H4 (cell line): ENCODE measurements around the gene ENTHD1. TPM values are rescaled to one million over a fixed set of nuclear protein-coding genes. Genes with fewer than 3 reads are reported as not detected.

Source experiments
- DNase-seq: peaks from one replicate; pipeline ENCODE4 v3.0.0-alpha.2; 2015; ENCODE audit warnings: low spot score
- total RNA-seq: library from RNA; depleted of rRNA; stranded (reverse); fragments of >200 nt; shearing (Covaris generic); gene quantifications from 2 replicates; pipeline ENCODE4 v1.2.3, GENCODE V29; 2014

ENTHD1 gene
- total RNA-seq, 1 experiment from 2014 or later: not detected

DNA sequence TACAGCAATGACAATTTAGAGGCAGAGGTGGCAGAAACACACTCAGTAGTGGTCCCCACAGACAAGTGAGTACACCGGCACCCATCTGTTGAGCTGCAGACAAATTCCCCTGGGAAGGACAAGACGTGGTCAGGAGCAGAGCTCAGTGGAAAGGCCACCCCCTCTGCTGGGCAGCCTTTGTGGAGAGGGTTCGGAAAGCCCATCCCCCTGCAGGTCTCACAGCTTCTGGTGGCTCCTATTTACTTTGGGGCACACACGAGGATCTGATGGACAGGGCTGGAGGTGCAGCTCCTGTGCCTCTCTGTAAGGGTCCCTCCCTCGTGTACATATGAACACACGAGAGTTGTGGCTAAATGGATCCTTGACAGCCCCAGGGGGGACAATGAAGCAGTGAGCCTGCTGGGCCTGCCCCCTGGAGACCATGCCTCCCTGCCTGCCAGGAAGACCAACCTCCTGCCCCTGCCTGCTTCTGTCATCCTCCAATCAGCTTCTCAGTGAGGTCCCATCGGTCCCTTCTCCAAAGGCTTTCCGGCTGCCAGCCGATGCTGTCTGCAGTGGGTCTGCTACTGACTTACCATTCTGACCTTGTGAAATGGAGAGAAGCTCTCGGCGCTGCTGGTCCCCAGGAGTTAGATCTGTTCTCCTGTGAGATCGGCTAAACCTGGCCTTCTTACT lies 161.5 kb downstream of the ENTHD1 start:
- DNase-seq: no peak

DNA sequence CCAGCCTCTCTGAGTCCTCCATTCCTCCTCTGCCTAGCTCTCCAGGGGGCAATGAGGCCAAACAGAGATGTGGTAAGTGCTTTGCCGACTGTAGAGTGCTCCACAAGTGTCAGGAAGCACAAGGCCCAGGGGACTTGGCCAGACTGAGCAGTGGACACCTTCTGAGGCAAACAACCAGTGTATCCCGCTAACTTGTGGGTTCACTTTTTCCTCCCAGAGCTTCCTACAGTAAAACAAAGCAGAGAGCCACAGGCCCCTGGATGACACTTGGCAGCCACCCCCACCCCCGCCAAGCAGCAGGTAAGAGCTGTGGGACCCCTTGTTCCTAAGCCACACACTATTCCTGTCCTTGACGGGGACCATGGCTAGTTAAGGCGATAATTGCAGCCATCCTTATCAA lies 162.1 kb downstream of the ENTHD1 start:
- no peak for DNase-seq

DNA sequence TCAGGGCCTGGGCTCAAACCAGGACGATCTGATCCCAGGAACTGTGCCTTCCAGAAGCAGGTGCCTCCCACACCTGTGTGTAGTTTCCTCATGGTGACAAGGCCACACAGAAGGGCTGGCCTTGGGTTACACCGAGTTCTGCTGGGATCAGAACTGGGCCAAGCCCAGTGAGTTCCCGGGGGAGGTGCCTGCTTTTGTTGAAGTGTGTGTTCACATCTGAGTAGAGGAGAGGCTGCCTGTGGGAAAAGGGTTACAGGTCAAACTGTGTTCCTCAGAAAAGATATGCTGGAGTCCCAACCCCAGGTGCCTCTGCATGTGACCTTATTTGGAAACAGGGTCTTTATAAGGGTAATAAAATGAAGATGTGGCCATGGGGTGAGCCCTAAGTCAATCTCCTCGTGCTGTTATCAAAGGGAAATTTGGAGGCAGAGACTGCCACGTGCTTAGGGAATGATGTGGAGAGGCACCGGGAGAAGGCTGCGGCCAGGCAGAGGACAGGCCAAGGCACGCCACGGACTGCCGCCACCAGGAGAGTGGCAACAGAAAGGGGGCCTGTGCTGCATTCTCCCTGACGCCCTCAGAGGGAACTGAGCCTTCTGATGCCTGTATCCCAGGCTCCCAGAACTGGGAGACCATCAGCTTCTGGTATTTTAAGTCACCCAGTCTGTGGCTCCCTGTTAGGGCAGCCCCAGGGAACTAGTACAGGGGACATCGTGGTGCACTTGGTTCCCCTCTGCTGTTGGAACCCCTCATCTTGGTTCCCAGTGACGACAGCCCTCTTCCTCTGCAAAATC lies 164.2 kb downstream of the ENTHD1 start:
- no peak for DNase-seq

DNA sequence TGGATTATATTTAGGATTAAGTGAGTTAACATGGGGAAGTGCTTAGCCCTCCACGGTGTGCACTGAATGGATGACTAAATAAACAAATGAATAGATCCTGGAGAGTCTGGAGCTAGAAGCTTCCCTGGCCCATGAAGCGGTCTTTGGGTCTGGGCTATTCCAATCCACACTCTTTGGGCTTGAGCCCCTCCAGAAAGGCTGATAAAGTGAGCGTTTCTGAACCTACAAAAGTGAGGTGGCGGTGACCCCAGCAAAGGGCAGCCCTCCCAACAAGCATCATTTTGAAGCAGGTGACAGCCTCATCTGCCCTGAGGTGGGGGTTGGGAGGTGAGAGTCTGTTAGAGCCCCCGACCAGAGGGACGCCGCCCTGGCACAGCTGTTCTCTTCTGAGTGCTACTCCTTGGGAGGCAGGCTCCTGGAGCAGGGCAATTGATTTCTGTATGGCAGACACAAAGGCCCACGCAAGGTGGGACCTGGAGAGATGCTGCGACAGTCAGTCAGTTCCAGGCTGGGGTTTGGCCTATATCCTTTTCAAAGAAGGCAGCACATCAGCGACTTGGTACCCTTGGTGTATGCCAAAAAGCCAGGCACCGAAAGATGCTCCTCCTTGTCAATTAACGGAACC lies 165.2 kb downstream of the ENTHD1 start:
- no peak for DNase-seq

DNA sequence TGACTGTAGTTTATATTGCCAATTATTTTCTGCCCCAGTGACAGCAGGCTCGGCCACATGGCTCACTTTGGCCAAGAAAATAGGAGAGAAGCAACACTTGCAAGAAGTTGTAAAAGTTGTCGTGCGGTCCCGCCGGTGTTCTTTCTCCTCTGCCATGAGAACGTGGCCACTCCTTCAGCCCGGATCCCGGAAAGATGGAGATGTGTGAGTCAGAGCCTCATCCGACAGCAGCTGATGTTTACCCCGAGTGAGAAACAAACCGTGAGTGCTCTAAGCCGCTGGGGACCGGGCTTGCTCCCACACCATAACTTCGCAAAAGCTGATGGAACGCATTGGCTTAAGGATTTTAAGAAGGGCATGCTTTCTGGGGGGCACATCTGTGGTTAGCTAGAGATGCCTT lies 166.0 kb downstream of the ENTHD1 start:
- peak; percentile 60 for DNase-seq

DNA sequence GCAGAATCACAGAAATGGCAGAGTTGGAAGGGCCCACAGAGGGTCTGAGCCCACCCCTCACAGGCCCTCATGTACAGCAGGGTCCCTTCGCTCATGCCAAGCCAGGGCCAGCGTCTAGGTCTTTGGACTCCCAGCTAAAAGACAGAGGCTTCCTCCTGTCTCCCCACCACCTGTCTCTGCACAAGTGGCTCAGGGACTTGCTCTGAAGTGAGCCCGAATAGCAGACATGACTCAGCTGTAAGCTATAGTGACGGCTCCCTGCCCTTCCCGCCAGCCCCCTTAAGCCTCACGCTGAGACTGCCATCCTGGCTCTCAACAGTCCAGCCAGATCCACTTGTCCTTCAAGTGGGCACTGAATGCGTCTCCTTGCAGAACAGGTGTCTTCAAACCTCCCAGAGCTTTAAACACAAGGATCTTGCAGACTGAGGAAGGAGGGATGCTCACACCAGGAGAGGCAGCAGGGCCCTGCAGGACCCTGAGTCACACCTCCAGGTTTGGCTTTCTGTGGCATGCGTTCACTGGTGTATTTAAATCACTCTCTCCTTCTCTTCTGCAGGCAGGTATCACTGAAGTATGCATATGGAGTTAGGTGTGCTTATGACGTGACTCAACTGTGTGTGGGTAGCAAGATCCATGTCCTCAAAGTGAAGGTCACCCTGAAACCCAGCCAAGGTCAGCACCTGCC lies 168.1 kb downstream of the ENTHD1 start:
- no peak for DNase-seq

DNA sequence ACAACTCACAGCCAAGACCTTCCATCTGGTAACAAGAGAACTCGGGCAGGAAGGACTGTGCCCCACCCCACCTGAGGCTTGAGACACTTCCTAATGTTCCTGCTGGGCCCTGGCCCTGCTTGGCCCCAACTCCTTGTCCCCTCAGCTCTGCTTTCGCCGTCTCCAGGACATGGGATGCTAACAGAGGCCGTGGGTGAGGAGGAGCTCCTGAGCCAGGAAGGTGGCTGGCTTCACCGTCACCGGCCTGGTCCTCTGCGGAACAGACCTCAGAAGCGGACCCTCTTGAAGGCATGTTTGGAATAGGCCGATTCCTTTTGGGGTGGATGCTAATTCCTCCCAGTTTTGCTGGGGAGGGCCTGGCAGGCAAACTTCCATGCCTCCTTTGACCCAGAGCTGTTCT lies 168.7 kb downstream of the ENTHD1 start:
- no peak for DNase-seq

DNA sequence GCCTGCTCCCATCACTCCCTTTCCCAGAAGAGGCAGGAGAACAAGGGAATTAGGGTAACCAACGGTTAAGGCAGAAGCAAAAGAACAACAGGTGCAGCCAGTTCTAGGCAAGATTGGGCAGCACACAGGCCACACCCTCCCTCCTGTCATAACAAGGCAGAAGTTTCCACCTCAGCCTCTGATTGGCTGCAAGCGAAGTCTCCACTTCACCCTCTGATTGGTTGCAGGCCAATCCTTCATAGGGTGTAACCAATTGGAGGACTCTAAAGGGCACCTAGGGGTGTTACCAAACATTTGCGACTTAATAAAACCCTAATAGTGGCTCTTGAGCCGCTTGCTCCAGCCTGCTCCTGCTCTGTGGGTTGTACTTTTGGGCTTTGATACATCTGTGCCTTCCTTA lies 169.2 kb downstream of the ENTHD1 start:
- DNase-seq: no peak

DNA sequence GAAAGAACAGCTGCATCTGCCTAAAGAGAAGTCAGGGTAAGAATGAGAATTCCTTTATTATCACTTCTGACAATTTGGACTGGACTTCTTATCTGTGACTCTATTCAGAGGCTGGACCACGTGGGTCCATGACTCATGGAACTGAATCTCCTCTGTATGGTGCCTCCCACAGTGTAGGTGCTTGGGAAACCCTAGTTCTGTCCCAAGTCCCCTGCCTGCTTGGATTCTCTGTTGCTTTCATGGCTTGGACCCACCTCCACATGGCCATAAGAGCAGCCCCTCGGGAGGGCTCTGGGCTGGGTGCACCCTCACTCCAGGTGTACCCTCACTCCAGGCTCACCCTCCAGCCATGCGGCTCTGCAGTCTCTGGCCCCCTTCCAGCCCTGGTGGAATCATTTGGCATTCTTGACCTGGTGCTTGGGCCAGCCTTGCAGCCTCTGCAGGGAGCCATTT lies 169.6 kb downstream of the ENTHD1 start:
- peak; percentile 40 for DNase-seq

DNA sequence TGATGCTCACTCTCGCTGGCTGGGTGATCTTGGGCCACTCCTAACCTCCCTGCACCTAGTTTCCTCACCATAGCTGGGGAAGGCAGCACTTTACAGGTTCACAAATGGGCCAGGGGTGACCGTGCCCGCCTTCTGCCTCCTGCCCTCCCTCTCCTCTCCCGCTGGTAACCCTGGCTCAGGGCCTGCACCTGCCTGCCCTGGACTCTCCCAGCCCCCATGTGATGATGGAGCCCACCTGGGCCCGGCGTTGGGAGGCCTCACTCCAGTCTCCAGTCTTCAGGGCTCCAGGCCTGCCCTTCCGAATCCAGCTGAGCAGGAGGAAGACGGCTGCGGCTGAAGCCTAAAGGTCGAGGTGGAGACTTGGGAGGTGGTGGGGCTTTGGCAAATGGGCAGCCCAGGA lies 170.1 kb downstream of the ENTHD1 start:
- DNase-seq: no peak

DNA sequence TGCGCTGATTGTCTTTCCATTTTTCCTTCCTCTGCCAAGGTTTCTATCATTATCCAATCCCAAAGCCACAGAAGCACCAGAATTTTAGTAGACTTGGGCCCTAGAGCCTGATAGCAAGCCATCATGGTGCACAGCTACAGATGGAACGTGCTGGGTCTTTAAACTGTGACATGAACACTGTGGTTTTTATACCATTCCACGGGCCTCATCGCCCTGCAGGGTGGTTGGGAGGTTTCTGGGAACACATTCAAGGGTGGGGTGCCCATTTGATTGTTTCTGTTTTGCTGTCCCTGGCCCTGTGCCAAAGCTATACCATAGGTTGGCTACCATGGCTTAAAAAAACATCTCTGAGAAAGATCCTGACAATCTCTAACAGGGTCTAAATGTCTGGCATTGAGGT lies 171.1 kb downstream of the ENTHD1 start:
- no peak for DNase-seq

DNA sequence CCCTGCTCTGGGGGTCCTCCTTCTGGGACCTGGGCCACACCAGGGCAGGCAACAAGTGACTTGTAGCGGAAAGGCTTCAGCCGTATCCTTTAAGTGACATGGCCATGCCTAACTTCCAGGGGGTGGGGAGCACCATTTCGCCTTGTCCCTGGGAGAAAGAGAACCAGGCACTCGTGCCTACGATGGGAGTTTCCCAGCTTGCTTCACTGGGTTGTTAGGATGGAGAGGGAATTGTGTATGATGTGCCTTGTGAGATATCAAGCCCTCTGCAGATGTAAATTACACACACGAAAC lies 171.6 kb downstream of the ENTHD1 start:
- no peak for DNase-seq

DNA sequence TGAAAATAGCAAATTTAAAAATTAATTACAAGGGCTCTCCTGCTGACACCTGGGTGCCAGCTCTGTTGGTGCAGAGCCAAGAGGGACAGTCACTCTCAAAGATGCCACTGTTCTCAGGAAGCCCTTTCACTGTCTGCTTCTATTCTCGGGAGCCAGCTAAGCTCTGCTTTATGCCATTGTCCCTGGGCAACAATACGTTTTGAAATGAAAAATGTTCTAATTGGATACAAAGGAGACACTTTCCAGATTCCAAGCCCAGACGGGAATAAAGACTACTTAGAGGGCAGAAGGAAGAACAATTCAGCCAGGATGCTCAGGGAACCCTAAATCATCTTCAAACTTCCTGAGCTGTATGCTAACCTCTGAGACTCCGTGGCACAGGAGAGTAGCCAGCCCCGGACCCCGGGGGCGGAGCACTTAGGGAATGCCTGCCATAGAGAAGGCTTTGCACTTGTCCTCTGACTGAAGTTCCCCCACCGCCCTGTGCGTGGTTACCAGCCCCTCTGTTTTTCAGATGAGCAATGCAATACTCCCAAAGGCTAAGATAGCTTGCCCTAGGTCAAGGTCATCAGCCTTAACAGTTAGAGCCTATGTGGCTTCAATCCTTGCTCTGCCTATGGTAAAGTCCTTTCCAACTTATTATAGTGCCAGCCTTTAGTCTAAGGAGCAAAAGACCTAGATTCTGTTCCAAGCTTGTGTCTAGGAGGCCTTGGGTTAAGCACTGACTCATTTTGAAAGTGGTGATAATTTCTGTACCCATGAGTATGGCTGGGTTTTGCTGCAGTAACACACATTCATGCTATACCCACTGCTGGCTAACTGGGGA lies 172.1 kb downstream of the ENTHD1 start:
- no peak for DNase-seq

DNA sequence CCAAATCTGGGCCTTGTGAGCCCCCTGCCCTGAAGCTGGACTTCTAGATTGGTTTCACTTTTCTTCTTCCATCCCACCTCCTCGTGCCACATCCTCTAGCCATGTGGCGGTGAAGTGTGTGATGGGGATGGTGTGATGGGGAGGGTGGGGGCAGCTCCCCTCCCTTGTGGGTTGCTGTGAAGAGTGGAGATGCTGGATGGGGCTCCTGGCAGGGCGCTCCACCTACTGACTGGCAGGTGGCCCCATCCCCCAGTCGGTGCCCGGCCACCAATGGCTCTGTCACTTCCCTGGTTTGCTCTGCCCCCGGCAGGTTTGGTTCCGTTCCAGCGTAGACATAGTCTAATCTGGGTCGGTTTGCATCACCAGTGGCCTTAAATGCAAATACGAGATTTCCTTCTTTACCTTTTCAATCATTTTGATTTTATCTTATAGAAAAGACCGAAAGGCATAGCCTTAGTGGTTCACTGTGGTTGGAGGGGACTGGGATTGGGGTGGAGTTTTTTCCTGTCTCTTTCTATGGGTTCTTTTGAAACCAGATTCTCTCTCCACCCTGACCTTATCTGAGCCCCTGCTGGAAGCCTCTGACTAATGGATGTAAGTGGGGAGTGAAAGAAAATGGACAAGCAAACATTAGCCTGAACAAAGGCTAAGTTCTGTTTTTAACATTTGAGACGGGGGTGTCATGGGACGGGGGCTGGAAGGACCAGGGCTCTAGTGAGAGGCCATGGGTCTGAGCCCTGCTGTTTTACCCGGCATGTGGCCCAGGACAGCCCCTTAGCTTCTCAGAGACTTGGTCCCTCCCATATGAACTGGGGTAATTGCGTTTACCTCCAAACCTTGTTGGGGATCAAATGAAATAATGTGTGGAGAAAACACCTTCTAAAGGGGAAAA lies 173.8 kb downstream of the ENTHD1 start:
- DNase-seq: no peak

DNA sequence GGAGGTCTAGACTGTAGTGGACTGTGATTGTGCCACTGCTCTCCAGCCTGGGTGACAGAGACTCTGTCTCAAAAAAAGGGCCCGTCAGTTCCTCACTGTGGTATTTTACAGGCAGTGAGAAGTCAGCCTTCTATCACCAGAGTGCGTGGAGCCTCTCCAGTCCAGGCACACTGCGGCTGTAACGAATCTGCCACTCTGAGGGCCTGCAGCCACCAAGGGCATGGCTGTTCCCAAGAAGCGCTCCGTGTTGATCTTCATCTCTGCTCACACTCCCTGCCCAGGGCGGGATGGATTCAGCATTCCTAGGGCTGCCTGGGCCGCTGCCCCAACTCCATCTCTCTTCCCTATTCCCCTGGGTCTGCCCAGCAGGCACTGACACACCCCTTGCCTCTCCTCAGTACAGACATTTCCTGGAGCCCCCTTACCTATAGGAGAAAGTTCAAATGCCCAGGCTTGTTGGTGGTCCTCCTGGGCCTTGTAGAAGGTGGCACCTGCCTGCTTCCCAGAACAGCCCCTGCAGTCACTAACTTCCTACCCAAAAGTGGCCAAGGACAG lies 174.6 kb downstream of the ENTHD1 start:
- no peak for DNase-seq

DNA sequence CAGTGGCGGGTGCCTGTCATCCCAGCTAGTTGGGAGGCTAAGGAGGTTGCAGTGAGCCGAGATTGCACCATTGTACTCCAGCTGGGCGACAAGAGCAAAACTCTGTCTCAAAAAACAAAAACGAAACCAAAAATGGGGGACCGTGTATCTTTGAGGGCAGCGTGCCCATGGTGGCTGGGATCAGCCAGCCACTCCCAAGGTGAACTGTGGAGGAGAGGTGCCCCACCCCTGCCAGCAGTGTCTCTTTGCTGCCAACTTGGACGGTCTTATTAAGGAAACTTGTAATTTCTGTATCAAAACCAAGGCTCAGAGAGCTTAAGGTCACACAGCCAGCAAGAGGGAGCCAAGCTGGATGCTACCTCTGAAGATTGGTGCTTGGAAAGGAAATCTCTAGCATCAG lies 175.4 kb downstream of the ENTHD1 start:
- no peak for DNase-seq

DNA sequence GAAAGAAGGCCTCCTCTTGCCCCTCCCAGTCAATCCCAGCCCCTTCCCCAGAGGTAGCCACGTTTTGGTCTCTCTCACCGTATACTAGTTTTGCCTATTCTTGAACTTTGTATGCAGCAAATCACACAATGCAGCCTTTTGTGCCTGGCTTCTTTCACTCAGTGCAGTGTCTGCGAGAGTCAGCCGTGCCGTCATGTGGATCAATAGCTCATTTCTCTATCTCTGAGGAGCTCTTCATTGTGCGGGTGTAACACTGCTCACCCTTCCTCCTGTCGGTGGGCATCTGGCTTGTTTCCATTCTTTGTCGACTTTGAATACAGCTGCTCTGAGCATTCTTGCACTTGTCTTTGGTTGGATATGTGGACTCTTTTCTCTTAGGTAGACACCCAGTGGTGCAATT lies 176.5 kb downstream of the ENTHD1 start:
- DNase-seq: no peak

DNA sequence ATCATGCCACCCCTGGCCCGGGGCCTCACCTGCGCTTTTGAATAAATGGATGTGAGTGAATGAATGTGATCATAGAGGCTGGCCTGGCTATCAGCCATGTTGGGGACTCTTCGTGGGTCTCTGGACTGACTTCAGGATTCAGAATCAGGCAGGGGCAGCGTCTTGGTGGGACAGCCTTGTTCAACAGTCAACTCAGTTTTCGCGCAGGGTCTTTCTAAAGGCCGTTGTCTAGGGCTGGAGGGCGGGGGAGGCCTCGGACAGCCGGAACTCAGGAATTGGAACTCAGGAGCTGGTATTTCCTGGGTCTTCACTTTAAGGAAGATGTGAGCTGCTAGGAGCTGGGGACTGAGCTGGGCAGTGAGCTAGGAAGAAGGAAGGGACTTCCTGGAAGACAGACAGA lies 177.0 kb downstream of the ENTHD1 start:
- DNase-seq: no peak

DNA sequence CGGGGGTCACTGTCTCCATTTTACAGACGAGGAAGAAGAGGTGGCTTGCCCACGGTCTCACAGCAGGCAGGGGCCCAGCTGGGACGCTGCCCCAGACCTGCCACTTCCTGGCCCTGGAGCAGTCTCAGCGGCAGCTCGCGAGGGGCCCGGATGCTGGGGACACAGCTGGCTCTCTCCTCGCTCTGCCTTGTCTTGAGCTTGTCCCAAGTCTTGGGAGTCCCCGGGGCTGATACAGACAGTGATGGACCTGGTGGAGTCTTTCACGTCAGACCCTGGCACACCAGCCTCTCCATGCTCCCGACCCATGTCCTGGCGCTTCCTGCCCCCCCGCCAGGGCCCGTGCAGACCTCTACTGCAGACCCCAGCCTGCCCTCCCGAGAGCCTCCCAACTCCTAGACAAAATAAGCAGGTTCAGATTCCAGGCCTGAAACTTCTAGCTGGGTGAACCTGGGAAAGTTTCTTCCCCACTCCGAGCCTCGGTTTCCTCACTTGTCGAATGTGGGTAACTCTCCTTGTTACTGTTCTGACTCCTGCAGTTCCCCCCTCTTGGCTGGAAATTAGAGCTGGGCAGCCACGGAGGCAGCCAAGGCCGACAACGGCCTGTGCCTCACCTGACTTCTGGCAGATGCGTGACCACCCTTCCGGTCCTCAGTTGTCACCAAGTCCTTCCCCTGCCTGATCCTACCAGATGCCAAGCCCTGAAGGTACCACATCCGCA lies 177.6 kb downstream of the ENTHD1 start:
- no peak for DNase-seq

DNA sequence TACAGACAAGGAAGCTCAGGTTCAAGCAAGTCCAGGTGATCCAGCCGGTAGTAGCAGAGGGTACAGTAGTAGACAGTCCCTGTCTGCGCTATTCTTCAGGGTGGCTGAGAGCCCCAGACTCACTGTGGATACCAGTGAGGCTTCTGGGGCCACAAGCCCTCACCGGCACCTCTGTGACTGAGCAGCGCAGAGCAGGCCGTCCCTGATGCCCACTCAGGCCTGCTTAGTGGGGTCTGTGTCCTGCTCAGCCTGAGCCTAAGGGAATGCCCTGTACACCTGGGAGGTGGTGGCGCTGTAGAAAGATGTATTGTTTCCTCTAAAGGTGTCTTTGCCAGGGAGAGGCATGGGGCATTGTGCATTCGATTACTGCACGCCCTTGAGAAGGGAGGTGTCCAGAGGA lies 179.2 kb downstream of the ENTHD1 start:
- DNase-seq: no peak
